ENCODE measurements around the gene NECAP2.
"Not testable (repeated sequence)": the region's sequence is repeated elsewhere in the genome, so short reads cannot be mapped to it uniquely, and the experiment has no call there.

Gene NECAP2

DNA sequence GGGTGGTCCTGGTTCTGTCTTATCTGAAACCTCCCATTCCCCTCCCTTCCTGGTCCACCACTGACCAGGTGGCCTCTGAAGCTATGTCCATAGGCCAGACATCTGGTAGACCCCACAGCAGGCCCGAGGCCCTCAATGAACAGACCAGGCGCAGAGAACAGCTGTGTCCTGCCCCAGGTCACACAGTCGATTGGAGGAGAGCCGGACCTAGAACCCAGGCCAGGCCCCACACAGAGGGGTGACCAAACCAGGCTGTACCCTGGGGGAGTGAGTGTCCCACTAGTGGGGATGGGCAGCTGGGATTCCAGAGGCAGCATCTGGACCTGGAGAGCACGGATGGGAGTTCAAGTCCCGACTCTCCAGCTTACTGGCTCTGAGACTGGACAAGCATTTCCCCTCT, 44.4 kb downstream of the NECAP2 start:
- no peak overlapping the region for H3K4me3 ChIP-seq (ENCODE audit: low read length)
- H3K4me1 ChIP-seq (ENCODE audit: control insufficient read depth, insufficient read depth, low read length): no peaks in the 10 kb centered on the region
- no peaks in the 10 kb centered on the region for H3K27me3 ChIP-seq (replicated peaks; ENCODE audit: control insufficient read depth, insufficient read depth, low read length)
- no peak overlapping the region for H3K9ac ChIP-seq (ENCODE audit: low read length)
- DNase-seq (ENCODE audit: low read depth): no peak
- H3K9me3 ChIP-seq (ENCODE audit: control insufficient read depth, low read length): no peaks in the 10 kb centered on the region
- H3K36me3 ChIP-seq (ENCODE audit: control insufficient read depth, insufficient read depth, low read length, severe bottlenecking): peaks cover 24% of the 10 kb centered on the region

- DNase-seq (ENCODE audit: low read depth); H3K9ac ChIP-seq (ENCODE audit: low read length); H3K4me3 ChIP-seq (ENCODE audit: low read length); H3K27me3 ChIP-seq (replicated peaks; ENCODE audit: control insufficient read depth, insufficient read depth, low read length); H3K9me3 ChIP-seq (ENCODE audit: control insufficient read depth, low read length); H3K4me1 ChIP-seq (ENCODE audit: control insufficient read depth, insufficient read depth, low read length): not testable (repeated sequence)
- peaks cover 13% of the 10 kb centered on the region for H3K36me3 ChIP-seq (ENCODE audit: control insufficient read depth, insufficient read depth, low read length, severe bottlenecking)
Measured at GRCh38 chr1:16486316-16486715, 45.8 kb downstream of the NECAP2 start.

DNA sequence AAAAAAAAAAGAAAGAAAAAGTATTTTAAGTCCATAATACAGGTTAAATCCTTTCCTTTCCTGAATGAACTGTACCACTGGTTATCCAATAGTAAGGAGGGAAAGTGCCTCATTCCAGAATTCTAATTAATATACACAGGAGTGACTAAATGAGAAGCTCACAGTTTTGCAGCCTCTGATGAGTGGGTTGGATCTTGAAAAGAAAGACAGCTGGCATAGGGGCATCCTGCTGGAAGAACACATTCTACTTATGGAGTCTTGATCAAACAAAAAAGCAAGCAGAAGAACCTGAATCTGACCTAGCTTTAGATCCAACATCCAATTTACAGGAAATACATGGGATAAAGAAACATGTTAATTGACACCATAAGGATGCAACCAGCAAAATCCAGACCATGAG, 46.5 kb downstream of the NECAP2 start:
- H3K36me3 ChIP-seq (ENCODE audit: control insufficient read depth, insufficient read depth, low read length, severe bottlenecking): peaks cover 12% of the 10 kb centered on the region

GRCh38 chr1:16489195-16489880, 48.8 kb downstream of the NECAP2 start:
- not testable (repeated sequence) for H3K9me3 ChIP-seq (ENCODE audit: control insufficient read depth, low read length); H3K4me1 ChIP-seq (ENCODE audit: control insufficient read depth, insufficient read depth, low read length); H3K4me3 ChIP-seq (ENCODE audit: low read length); H3K27me3 ChIP-seq (replicated peaks; ENCODE audit: control insufficient read depth, insufficient read depth, low read length); DNase-seq (ENCODE audit: low read depth); H3K9ac ChIP-seq (ENCODE audit: low read length)
- H3K36me3 ChIP-seq (ENCODE audit: control insufficient read depth, insufficient read depth, low read length, severe bottlenecking): peaks cover 12% of the 10 kb centered on the region

More for the DNA sequence above, 46.5 kb downstream of the NECAP2 start:
- not testable (repeated sequence) for H3K4me1 ChIP-seq (ENCODE audit: control insufficient read depth, insufficient read depth, low read length); DNase-seq (ENCODE audit: low read depth); H3K9me3 ChIP-seq (ENCODE audit: control insufficient read depth, low read length); H3K9ac ChIP-seq (ENCODE audit: low read length); H3K27me3 ChIP-seq (replicated peaks; ENCODE audit: control insufficient read depth, insufficient read depth, low read length); H3K4me3 ChIP-seq (ENCODE audit: low read length)

GRCh38 chr1:16491056-16491675, 50.6 kb downstream of the NECAP2 start:
- H3K9ac ChIP-seq (ENCODE audit: low read length): no peak overlapping the region
- no peak for DNase-seq (ENCODE audit: low read depth)
- no peaks in the 10 kb centered on the region for H3K4me1 ChIP-seq (ENCODE audit: control insufficient read depth, insufficient read depth, low read length)
- no peaks in the 10 kb centered on the region for H3K27me3 ChIP-seq (replicated peaks; ENCODE audit: control insufficient read depth, insufficient read depth, low read length)
- H3K9me3 ChIP-seq (ENCODE audit: control insufficient read depth, low read length): no peaks in the 10 kb centered on the region
- no peak overlapping the region for H3K4me3 ChIP-seq (ENCODE audit: low read length)
- H3K36me3 ChIP-seq (ENCODE audit: control insufficient read depth, insufficient read depth, low read length, severe bottlenecking): peaks cover under 1% of the 10 kb centered on the region

DNA sequence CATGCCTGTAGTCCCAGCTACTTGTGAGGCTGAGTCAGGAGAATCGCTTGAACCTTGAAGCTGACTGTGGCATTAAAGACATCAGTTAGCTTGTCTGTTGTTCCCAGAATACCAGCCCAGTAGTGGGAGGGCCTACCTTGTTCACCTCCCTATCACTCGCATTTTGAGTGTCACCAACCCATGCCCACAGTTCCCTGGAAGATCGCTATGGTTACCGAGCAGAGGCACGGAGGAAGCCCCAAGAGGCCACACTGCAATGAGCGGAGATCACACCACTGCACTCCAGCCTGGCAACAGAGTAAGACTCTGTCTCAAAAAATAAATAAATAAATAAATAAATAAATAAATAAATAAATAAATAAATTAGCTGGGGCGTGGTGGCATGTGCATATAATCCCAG, 52.4 kb downstream of the NECAP2 start:
- DNase-seq (ENCODE audit: low read depth); H3K9me3 ChIP-seq (ENCODE audit: control insufficient read depth, low read length); H3K9ac ChIP-seq (ENCODE audit: low read length); H3K4me1 ChIP-seq (ENCODE audit: control insufficient read depth, insufficient read depth, low read length); H3K4me3 ChIP-seq (ENCODE audit: low read length); H3K36me3 ChIP-seq (ENCODE audit: control insufficient read depth, insufficient read depth, low read length, severe bottlenecking); H3K27me3 ChIP-seq (replicated peaks; ENCODE audit: control insufficient read depth, insufficient read depth, low read length): not testable (repeated sequence)

DNA sequence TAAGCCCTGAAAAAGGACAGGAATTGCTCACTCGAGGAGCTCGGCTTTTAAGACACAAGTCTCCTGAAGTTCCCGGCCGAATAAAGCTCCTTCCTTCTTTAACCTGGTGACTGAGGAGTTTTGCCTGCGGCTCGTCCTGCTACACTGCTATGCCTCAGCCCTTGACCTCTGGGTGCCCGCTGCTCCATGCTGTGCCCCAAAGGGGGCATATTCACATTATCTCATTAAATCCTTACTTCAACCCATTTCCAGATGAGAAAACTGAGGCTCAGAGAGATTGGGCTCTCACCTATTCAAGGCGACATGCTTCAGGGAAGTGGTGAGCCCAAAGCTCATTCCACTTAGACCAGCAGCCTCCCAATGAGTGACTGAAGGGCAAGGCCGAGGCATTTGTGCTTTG, 53.2 kb downstream of the NECAP2 start:
- H3K4me3 ChIP-seq (ENCODE audit: low read length); H3K27me3 ChIP-seq (replicated peaks; ENCODE audit: control insufficient read depth, insufficient read depth, low read length); H3K9ac ChIP-seq (ENCODE audit: low read length); H3K4me1 ChIP-seq (ENCODE audit: control insufficient read depth, insufficient read depth, low read length); H3K36me3 ChIP-seq (ENCODE audit: control insufficient read depth, insufficient read depth, low read length, severe bottlenecking); DNase-seq (ENCODE audit: low read depth); H3K9me3 ChIP-seq (ENCODE audit: control insufficient read depth, low read length): not testable (repeated sequence)

DNA sequence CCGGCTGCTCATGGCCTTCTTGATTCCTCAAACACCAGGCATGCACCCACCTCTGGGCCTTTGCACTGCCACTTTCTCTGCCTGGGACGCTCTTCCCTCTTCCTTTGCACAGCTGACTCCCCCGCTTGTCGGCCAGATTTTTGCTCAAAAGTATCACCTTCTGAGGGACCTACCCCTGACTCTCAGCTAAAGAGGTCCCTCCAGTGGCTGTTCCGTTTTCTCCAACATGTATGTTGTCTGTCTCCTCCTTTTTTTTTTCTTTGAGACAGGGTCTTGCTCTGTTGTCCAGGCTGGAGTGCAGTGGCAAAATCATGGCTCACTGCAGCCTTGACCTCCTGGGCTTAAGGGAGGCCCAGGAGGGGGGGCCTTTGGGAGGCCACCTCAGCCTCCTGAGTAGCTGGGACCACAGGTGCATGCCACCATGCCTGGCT, 57.0 kb downstream of the NECAP2 start:
- not testable (repeated sequence) for H3K27me3 ChIP-seq (replicated peaks; ENCODE audit: control insufficient read depth, insufficient read depth, low read length); H3K4me1 ChIP-seq (ENCODE audit: control insufficient read depth, insufficient read depth, low read length); H3K9me3 ChIP-seq (ENCODE audit: control insufficient read depth, low read length); H3K9ac ChIP-seq (ENCODE audit: low read length); DNase-seq (ENCODE audit: low read depth); H3K4me3 ChIP-seq (ENCODE audit: low read length); H3K36me3 ChIP-seq (ENCODE audit: control insufficient read depth, insufficient read depth, low read length, severe bottlenecking)

DNA sequence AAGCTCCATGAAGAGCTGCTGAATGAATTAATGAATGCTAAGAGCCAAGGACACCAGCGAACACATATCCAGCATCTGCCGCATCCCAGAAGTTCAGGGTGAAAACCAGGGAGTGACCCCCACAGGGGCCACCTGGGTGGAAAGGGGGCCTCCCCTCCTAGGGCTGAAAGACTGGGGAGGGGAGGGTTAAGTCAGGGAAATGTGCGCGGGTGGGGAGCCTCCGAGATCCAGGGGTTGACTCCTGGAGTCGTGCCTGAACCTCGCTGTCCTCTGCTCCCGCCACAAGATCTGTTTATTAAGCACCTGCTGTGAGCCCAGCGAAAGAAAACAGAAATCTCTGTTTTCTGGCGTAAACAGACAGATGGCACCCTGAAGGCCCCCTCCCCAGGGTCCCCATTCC, 57.5 kb downstream of the NECAP2 start:
- not testable (repeated sequence) for H3K9me3 ChIP-seq (ENCODE audit: control insufficient read depth, low read length); H3K36me3 ChIP-seq (ENCODE audit: control insufficient read depth, insufficient read depth, low read length, severe bottlenecking); DNase-seq (ENCODE audit: low read depth); H3K4me1 ChIP-seq (ENCODE audit: control insufficient read depth, insufficient read depth, low read length); H3K27me3 ChIP-seq (replicated peaks; ENCODE audit: control insufficient read depth, insufficient read depth, low read length)
- H3K4me3 ChIP-seq (ENCODE audit: low read length): peak overlapping the region; percentile 86
- peak overlapping the region; percentile 87 for H3K9ac ChIP-seq (ENCODE audit: low read length)

DNA sequence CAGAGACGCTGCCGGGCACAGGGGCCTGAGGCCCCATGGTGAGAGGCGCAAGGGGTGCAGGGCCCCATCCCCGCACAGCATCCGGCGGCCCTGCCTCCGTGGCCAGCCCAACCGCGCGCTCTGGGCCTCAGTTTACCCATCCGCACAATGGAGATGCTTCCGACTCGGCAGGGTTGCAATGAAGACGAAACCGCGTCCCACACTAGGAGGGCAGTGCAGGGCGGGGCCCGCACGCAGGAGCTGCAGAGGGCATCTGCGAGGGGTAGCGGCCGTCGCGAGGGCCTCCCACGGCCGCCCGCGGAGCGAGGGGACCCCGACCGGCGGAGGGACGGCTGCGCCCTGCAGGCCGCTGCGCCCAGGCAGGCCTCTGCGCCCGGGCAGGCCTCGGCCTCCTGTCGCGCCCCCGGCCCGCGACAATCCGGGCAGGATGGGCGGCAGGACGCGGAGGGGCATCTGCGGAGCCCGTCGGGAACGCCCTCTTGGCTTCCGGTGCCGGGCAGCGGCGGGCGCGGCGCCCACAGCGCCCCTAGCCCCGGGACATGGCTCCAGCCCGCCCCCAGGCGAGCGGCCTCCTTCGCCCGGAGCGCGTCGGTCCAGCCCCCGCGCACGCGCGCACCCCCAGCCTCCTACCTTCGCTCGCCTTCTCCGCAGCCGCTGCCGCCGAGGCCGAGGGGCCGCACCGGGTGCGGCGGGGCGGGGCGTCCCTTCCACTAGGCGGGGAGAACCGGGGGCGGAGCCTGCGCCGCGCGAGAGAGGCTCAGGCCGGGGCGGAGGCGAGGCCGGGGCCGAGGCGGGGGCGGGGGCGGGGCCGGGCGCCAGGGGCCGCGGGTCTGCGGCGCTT, 58.3 kb downstream of the NECAP2 start:
- Histone ChIP-seq H3K4me1 (ENCODE audit: control insufficient read depth, insufficient read depth, low read length) (no peaks in the 10 kb centered on the region), H3K9me3 (ENCODE audit: control insufficient read depth, low read length) (no peaks in the 10 kb centered on the region), H3K36me3 (ENCODE audit: control insufficient read depth, insufficient read depth, low read length, severe bottlenecking) (no peaks in the 10 kb centered on the region), H3K9ac (ENCODE audit: low read length) (peak overlapping the region; percentile 87), H3K4me3 (ENCODE audit: low read length) (peak overlapping the region; percentile 86), H3K27me3 (replicated peaks; ENCODE audit: control insufficient read depth, insufficient read depth, low read length) (no peaks in the 10 kb centered on the region)
- peak; percentile 96 for DNase-seq (ENCODE audit: low read depth)

- H3K36me3 ChIP-seq (ENCODE audit: control insufficient read depth, insufficient read depth, low read length, severe bottlenecking); H3K27me3 ChIP-seq (replicated peaks; ENCODE audit: control insufficient read depth, insufficient read depth, low read length); H3K4me3 ChIP-seq (ENCODE audit: low read length); H3K4me1 ChIP-seq (ENCODE audit: control insufficient read depth, insufficient read depth, low read length); H3K9me3 ChIP-seq (ENCODE audit: control insufficient read depth, low read length); H3K9ac ChIP-seq (ENCODE audit: low read length); DNase-seq (ENCODE audit: low read depth): not testable (repeated sequence)
Measured at GRCh38 chr1:16500466-16500865, 59.9 kb downstream of the NECAP2 start.

All from adipocyte (in vitro differentiated cells).